Neural cell (in vitro differentiated cells): ENCODE results near the gene SPINK6. TPM values are rescaled to one million over a fixed set of nuclear protein-coding genes. Genes with fewer than 3 reads are reported as not detected.

Experiments used
- H2AFZ ChIP-seq: fragments of 200-600, 300-800 bp; sonication (generic), shearing (Covaris generic); 2 replicates; pipeline ENCODE4 v1.6.0; 2014; ENCODE audit warnings: low read depth, mild to moderate bottlenecking, antibody characterized with exemption, low read length, moderate library complexity
- H3F3A ChIP-seq: fragments of 200-600 bp; shearing (Covaris generic); 2 replicates; pipeline ENCODE4 v1.6.1; 2016; ENCODE audit warnings: mild to moderate bottlenecking, moderate library complexity, mixed read lengths, antibody characterized with exemption, low read length; ENCODE audit not compliant: insufficient read depth, poor library complexity, severe bottlenecking
- H3K27ac ChIP-seq: fragments of 200-600, 300-800 bp; sonication (generic), shearing (Covaris generic); 2 replicates; pipeline ENCODE4 v1.5.1; 2014; ENCODE audit warnings: mild to moderate bottlenecking, low read length, moderate library complexity
- H3K27me3 ChIP-seq: fragments of 300-800, 200-600 bp; sonication (generic), shearing (Covaris generic); 2 replicates; pipeline ENCODE4 v1.6.0; 2014; ENCODE audit warnings: mild to moderate bottlenecking, low read depth, low read length, moderate library complexity; ENCODE audit not compliant: insufficient read depth
- H3K36me3 ChIP-seq: fragments of 300-800, 200-600 bp; sonication (generic), shearing (Covaris generic); 2 replicates; pipeline ENCODE4 v1.5.1; 2014; ENCODE audit warnings: mild to moderate bottlenecking, antibody characterized with exemption, low read length, moderate library complexity; ENCODE audit not compliant: insufficient read depth
- H3K4me2 ChIP-seq: fragments of 300-800, 200-600 bp; sonication (generic), shearing (Covaris generic); 2 replicates; pipeline ENCODE4 v1.6.0; 2014; ENCODE audit warnings: mild to moderate bottlenecking, low read length
- H3K4me3 ChIP-seq: fragments of 300-800, 200-600 bp; sonication (generic), shearing (Covaris generic); 2 replicates; pipeline ENCODE4 v1.5.1; 2014; ENCODE audit warnings: mild to moderate bottlenecking, low read length, moderate library complexity
- H3K79me2 ChIP-seq: fragments of 200-600 bp; shearing (Covaris generic); replicated peaks from 2 replicates; pipeline ENCODE4 v1.6.0; 2014; ENCODE audit warnings: mild to moderate bottlenecking, low read length, moderate library complexity; ENCODE audit not compliant: insufficient read depth
- H3K9ac ChIP-seq: fragments of 300-800, 200-600 bp; sonication (generic), shearing (Covaris generic); 2 replicates; pipeline ENCODE4 v1.6.1; 2016; ENCODE audit warnings: mild to moderate bottlenecking, low read length, mixed read lengths
- H3K9me2 ChIP-seq: fragments of 200-600 bp; shearing (Covaris generic); 2 replicates; pipeline ENCODE4 v1.6.1; 2016; ENCODE audit warnings: mild to moderate bottlenecking, low read length, mixed read lengths; ENCODE audit not compliant: insufficient read depth
- H3K9me3 ChIP-seq: fragments of 200-600, 300-800 bp; sonication (generic), shearing (Covaris generic); 2 replicates; pipeline ENCODE4 v1.6.1; 2016; ENCODE audit warnings: mild to moderate bottlenecking, mixed run types, low read length, moderate library complexity, mixed read lengths
- H4K20me1 ChIP-seq: fragments of 200-600 bp; shearing (Covaris generic); 2 replicates; pipeline ENCODE4 v1.6.1; 2016; ENCODE audit warnings: mild to moderate bottlenecking, mixed run types; ENCODE audit not compliant: insufficient read depth
- EP300 ChIP-seq: fragments of 450-650 bp; conservative IDR thresholded peaks from 2 replicates; pipeline ENCODE4 v1.6.1; 2014; ENCODE audit warnings: antibody characterized with exemption, mild to moderate bottlenecking, moderate library complexity; ENCODE audit not compliant: poor library complexity, severe bottlenecking
- EZH2 ChIP-seq: fragments of 200-600, 300-800 bp; shearing (Covaris generic), sonication (generic); IDR thresholded peaks from 2 replicates; pipeline ENCODE4 v1.6.1; 2014; ENCODE audit warnings: antibody characterized with exemption, low read length, borderline replicate concordance, mild to moderate bottlenecking; ENCODE audit not compliant: insufficient read depth, poor library complexity, severe bottlenecking
- POLR2AphosphoS5 ChIP-seq: IDR thresholded peaks from 2 replicates; pipeline ENCODE4 v1.6.1; 2012
- RAD21 ChIP-seq: fragments of 450-650 bp; conservative IDR thresholded peaks from 2 replicates; pipeline ENCODE4 v1.6.1; 2014; ENCODE audit warnings: antibody characterized with exemption, mild to moderate bottlenecking, moderate library complexity
- SMC3 ChIP-seq: fragments of 450-650 bp; conservative IDR thresholded peaks from 2 replicates; pipeline ENCODE4 v1.6.1; 2014; ENCODE audit warnings: antibody characterized with exemption, mild to moderate bottlenecking, moderate library complexity; ENCODE audit not compliant: poor library complexity
- TAF1 ChIP-seq: IDR thresholded peaks from 2 replicates; pipeline ENCODE4 v1.6.1; 2012; ENCODE audit warnings: low read depth
- polyA plus RNA-seq: library from polyadenylated mRNA; depleted of rRNA; stranded (reverse); fragments of >200 nt; gene quantifications from 2 replicates; pipeline ENCODE4 v1.2.3, GENCODE V29; 2014
- TF ChIP-seq, protein P1 (sequence below): fragments of 450-650 bp; IDR thresholded peaks from 2 replicates; pipeline ENCODE4 v1.5.1; 2014; ENCODE audit warnings: antibody characterized with exemption, mild to moderate bottlenecking, moderate library complexity; ENCODE audit not compliant: poor library complexity, severe bottlenecking
- TF ChIP-seq, protein P2 (sequence below): IDR thresholded peaks from 2 replicates; pipeline ENCODE4 v1.6.1; 2012; ENCODE audit warnings: borderline replicate concordance

Gene SPINK6
- polyA plus RNA-seq, 1 donor from 2014 or later = not detected

DNA sequence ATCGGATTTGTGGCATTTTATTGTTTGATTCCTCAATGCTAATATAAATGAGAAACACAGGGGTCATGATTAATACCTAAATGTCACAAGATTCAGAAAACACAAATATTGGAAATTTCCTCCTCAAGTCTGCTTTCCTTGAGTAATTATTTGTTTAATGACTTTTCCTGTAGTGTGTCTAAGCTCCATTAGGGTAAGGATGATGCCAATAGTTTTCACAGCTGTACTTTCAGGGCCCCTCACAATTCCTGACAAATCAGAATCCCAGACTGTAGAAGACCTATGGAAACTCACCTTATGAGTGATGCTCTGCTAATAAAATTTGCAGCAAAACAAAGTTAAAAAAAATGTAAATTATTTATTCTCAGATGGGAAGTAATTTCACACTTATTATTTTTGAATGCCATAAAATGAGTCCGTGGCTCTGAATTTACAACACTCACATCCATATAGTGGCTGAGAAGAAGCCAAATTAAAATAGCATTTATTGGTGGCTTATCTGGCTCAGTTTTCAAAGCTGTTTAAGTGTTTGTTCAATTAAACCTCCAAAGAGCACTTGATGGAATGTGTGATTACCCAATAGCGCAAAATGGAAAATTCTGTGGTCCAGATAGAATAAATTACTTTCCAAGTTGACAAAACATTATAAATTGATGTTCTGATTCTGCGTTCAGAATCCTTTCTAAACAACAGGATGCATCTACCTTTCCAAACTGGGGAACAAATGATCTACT lies 36.1 kb upstream of the SPINK6 start:
- Histone ChIP-seq H4K20me1 (no peaks in the 10 kb centered on the region), H3K4me3 (no peak overlapping the region), H3K9ac (no peak overlapping the region), H3K27ac (no peak overlapping the region), H3F3A (no peaks in the 10 kb centered on the region), H3K79me2 (no peaks in the 10 kb centered on the region), H3K36me3 (no peaks in the 10 kb centered on the region), H2AFZ (no peak overlapping the region), H3K9me2 (no peaks in the 10 kb centered on the region), H3K4me2 (no peak overlapping the region), H3K9me3 (no peaks in the 10 kb centered on the region), H3K27me3 (no peaks in the 10 kb centered on the region)
- TF ChIP-seq EP300 = no peak
- TF ChIP-seq, protein P1, sequence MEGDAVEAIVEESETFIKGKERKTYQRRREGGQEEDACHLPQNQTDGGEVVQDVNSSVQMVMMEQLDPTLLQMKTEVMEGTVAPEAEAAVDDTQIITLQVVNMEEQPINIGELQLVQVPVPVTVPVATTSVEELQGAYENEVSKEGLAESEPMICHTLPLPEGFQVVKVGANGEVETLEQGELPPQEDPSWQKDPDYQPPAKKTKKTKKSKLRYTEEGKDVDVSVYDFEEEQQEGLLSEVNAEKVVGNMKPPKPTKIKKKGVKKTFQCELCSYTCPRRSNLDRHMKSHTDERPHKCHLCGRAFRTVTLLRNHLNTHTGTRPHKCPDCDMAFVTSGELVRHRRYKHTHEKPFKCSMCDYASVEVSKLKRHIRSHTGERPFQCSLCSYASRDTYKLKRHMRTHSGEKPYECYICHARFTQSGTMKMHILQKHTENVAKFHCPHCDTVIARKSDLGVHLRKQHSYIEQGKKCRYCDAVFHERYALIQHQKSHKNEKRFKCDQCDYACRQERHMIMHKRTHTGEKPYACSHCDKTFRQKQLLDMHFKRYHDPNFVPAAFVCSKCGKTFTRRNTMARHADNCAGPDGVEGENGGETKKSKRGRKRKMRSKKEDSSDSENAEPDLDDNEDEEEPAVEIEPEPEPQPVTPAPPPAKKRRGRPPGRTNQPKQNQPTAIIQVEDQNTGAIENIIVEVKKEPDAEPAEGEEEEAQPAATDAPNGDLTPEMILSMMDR = no peak
- TF ChIP-seq RAD21 = no peak
- no peak for TF ChIP-seq EZH2

DNA sequence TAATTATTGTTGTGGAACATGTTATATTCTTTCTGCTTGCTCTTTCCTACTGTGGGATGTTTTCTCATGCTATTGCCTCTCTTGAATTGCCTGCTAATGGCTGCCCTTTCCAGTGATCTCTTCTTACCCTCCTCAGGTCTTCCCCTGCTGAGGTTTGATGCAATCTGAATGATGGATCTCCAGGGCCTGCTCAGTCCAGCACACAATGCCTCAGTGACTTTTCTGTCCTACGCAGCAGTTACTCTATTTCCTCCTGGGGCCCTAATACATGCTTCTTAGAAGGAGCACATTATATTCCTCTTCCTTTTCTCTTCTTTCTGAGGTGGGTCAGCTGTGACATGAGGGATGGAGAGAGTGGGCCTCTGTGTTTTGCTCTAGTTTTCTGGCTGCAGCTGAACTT lies 34.6 kb upstream of the SPINK6 start, which contains the start of gene SPINK14:
Gene SPINK14, plus strand, starts transcription at position 301 of the 400 bp plus-strand sequence. CDS start 1,187 bp downstream, outside the sequence.
- H4K20me1 ChIP-seq = no peaks in the 10 kb centered on the region
- no peak within 1 kb of the TSS for H3K4me3 ChIP-seq
- H3K36me3 ChIP-seq = no peaks in the 10 kb centered on the region
- H3K9me3 ChIP-seq = no peaks in the 10 kb centered on the region
- no peak within 1 kb of the TSS for H2AFZ ChIP-seq
- no peaks in the 10 kb centered on the region for H3K27me3 ChIP-seq
- H3K9ac ChIP-seq = no peak within 1 kb of the TSS
- no peaks in the 10 kb centered on the region for H3F3A ChIP-seq
- no peaks in the 10 kb centered on the region for H3K9me2 ChIP-seq
- no peak within 1 kb of the TSS for H3K27ac ChIP-seq
- no peaks in the 10 kb centered on the region for H3K79me2 ChIP-seq
- TF ChIP-seq POLR2AphosphoS5 (no peak), EP300 (no peak), TAF1 (no peak), SMC3 (no peak), RAD21 (no peak)
- TF ChIP-seq, protein P2, sequence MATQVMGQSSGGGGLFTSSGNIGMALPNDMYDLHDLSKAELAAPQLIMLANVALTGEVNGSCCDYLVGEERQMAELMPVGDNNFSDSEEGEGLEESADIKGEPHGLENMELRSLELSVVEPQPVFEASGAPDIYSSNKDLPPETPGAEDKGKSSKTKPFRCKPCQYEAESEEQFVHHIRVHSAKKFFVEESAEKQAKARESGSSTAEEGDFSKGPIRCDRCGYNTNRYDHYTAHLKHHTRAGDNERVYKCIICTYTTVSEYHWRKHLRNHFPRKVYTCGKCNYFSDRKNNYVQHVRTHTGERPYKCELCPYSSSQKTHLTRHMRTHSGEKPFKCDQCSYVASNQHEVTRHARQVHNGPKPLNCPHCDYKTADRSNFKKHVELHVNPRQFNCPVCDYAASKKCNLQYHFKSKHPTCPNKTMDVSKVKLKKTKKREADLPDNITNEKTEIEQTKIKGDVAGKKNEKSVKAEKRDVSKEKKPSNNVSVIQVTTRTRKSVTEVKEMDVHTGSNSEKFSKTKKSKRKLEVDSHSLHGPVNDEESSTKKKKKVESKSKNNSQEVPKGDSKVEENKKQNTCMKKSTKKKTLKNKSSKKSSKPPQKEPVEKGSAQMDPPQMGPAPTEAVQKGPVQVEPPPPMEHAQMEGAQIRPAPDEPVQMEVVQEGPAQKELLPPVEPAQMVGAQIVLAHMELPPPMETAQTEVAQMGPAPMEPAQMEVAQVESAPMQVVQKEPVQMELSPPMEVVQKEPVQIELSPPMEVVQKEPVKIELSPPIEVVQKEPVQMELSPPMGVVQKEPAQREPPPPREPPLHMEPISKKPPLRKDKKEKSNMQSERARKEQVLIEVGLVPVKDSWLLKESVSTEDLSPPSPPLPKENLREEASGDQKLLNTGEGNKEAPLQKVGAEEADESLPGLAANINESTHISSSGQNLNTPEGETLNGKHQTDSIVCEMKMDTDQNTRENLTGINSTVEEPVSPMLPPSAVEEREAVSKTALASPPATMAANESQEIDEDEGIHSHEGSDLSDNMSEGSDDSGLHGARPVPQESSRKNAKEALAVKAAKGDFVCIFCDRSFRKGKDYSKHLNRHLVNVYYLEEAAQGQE = no peak
- TF ChIP-seq, protein P1 = no peak
- no peak within 1 kb of the TSS for H3K4me2 ChIP-seq
